ENCODE measurements around the gene RBM11.

Gene RBM11

GRCh38 chr21:14267076-14267475 is 51.1 kb downstream of the RBM11 start:
- no peak overlapping the region for H3K4me3 ChIP-seq (ENCODE audit: low read length)
- no peak for DNase-seq (ENCODE audit: low read depth)
- TF ChIP-seq CTCF (conservative IDR thresholded peaks at IDR 0.05; ENCODE audit: low read length): no peak

GRCh38 chr21:14270631-14271030 is 54.7 kb downstream of the RBM11 start:
- no peak overlapping the region for H3K4me3 ChIP-seq (ENCODE audit: low read length)
- no peak for TF ChIP-seq CTCF (conservative IDR thresholded peaks at IDR 0.05; ENCODE audit: low read length)

GRCh38 chr21:14271053-14271452 is 55.1 kb downstream of the RBM11 start:
- no peak for DNase-seq (ENCODE audit: low read depth)
- TF ChIP-seq CTCF (conservative IDR thresholded peaks at IDR 0.05; ENCODE audit: low read length): no peak
- no peak overlapping the region for H3K4me3 ChIP-seq (ENCODE audit: low read length)

More at GRCh38 chr21:14270631-14271030, 54.7 kb downstream of the RBM11 start:
- DNase-seq (ENCODE audit: low read depth): no peak

GRCh38 chr21:14271641-14272040 is 55.7 kb downstream of the RBM11 start:
- H3K4me3 ChIP-seq (ENCODE audit: low read length): no peak overlapping the region
- no peak for DNase-seq (ENCODE audit: low read depth)
- no peak for TF ChIP-seq CTCF (conservative IDR thresholded peaks at IDR 0.05; ENCODE audit: low read length)

- TF ChIP-seq CTCF (conservative IDR thresholded peaks at IDR 0.05; ENCODE audit: low read length): no peak
- DNase-seq (ENCODE audit: low read depth): no peak
- H3K4me3 ChIP-seq (ENCODE audit: low read length): no peak overlapping the region
These were observed 58.0 kb downstream of the RBM11 start for GRCh38 chr21:14273736-14274538.

- DNase-seq (ENCODE audit: low read depth): no peak
- no peak for TF ChIP-seq CTCF (conservative IDR thresholded peaks at IDR 0.05; ENCODE audit: low read length)
- H3K4me3 ChIP-seq (ENCODE audit: low read length): no peak overlapping the region
These were observed 59.8 kb downstream of the RBM11 start for GRCh38 chr21:14275702-14276205.
